Stimulated activated CD8-positive, alpha-beta memory T cell treated with anti-CD3 and anti-CD28 coated beads, Interleukin-4, amount 100 ng/mL, for 4 hours (primary cell): ENCODE measurements around the gene FIP1L1.

Source experiments
- DNase-seq, 2 donors: peaks; one replicate each; pipeline ENCODE4 v3.0.0-alpha.2; 2020; ENCODE audit warnings: low read depth in 2 of 2, low spot score in 1 of 2

FIP1L1 gene

DNA sequence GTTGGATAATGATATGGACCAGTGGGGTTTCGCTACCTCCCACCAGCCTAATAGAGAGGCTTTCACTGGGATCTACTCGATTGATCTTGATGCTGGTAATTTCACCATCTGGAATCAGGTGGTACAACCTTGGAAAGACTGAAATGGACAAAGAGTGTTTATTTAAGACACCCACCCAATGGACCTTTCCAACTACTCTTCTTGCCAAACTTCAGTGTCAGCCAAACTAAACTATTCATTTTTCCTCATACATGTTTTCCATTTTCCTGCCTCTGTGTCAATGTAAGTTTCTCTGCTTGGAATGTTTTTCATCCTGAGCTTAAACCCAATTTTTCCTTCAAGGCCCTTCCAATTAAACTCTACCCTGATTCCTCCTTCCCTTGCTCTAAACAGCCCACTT lies 121.3 kb downstream of the FIP1L1 start:
- no peak for DNase-seq

DNA sequence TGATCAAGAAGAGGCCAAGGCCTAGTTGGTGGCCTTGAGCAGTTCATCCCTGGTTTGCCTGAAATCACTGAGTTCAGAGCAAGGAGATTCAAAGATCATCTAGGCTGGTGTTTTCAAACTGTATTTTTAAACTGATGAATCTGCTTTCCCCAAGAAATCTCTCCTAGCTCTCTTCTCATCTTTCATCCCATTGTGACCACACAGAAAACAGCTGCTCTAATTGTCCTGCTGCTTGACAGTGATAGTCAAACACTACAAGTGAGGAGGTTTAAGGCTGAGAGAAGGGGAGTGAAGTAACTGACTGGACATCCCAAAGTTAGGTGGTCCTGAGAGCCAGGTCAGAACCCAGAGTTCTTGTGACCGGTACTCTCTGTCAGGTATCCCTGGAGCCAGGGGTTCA lies 122.3 kb downstream of the FIP1L1 start:
- no peak for DNase-seq

- DNase-seq = no peak
Measured at GRCh38 chr4:53500546-53500945, 123.1 kb downstream of the FIP1L1 start.

GRCh38 chr4:53501561-53501960 lies 124.1 kb downstream of the FIP1L1 start:
- DNase-seq = no peak

DNA sequence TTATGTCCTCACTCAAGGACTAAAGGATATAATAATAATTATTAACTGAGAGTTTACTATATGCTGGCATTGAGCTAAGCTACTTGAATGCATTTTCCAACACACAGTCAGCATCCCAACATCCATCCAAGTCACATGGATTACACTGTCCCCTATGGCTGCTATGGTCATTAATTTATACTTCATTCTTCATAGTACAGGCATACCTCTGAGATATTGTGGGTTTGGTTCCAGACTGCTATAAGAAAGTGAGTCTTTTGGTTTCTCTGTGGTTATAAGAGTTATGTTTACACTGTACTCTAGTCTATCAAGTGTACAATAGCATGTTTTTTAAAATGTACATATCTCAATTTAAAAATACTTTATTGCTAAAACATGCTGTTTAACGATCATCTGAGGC lies 124.7 kb downstream of the FIP1L1 start:
- no peak for DNase-seq

DNA sequence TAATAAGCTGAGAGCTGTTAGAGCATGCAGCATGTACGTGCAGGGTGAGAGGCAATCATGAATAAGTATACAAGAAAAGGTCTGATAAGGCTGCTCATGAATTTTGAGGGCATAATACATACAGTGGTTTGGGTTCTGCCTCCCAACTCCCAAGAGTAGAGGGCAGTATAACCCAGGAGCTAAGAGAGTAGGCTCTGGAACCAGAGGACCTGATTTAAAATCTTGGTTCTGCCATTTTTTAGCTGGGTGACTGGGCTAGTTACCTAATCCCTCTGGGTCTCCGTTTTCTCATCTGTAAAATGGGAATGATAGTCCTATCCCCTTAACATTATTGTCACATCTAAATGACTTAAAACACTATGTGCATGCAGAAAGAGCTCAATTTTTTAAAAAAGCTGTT lies 128.5 kb downstream of the FIP1L1 start:
- no peak for DNase-seq

GRCh38 chr4:53507058-53507457 lies 129.6 kb downstream of the FIP1L1 start:
- DNase-seq = no peak

DNA sequence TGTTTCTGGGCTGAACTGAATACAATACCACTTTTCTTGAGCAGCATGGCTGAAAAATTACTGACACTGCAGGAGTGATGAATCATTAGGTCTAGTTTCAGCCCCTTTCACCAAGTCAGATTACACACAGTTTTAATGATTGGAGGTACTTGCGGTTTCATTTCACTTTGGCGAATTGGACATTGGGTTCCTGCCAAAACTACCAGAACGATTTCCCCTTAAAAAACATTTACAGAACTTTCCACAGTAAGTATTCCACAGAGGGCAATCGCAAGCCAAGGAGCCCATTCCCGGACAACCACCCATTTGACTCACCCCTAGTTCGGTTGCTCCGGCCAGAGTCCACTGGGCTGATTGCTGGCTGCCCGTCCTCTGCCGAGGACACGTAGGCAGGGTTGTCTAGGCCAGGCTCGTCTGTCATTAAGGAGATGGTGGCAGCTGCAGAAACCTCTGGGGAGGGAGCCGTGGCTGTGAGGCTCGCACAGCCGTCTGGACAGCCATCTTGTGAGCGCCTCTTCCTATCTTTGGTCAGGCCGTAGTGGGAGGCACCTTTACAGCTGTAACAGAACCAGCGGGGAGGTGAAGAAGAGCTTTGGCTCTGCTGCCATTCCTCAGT lies 130.3 kb downstream of the FIP1L1 start:
- no peak for DNase-seq

- DNase-seq = no peak
Measured at GRCh38 chr4:53508446-53508845, 131.0 kb downstream of the FIP1L1 start.

GRCh38 chr4:53510321-53510720 lies 132.9 kb downstream of the FIP1L1 start:
- no peak for DNase-seq
